ENCODE results near the gene PRR15.
"Not testable (repeated sequence)": the region's sequence is repeated elsewhere in the genome, so short reads cannot be mapped to it uniquely, and the experiment has no call there.

Gene PRR15, protein sequence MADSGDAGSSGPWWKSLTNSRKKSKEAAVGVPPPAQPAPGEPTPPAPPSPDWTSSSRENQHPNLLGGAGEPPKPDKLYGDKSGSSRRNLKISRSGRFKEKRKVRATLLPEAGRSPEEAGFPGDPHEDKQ

DNA sequence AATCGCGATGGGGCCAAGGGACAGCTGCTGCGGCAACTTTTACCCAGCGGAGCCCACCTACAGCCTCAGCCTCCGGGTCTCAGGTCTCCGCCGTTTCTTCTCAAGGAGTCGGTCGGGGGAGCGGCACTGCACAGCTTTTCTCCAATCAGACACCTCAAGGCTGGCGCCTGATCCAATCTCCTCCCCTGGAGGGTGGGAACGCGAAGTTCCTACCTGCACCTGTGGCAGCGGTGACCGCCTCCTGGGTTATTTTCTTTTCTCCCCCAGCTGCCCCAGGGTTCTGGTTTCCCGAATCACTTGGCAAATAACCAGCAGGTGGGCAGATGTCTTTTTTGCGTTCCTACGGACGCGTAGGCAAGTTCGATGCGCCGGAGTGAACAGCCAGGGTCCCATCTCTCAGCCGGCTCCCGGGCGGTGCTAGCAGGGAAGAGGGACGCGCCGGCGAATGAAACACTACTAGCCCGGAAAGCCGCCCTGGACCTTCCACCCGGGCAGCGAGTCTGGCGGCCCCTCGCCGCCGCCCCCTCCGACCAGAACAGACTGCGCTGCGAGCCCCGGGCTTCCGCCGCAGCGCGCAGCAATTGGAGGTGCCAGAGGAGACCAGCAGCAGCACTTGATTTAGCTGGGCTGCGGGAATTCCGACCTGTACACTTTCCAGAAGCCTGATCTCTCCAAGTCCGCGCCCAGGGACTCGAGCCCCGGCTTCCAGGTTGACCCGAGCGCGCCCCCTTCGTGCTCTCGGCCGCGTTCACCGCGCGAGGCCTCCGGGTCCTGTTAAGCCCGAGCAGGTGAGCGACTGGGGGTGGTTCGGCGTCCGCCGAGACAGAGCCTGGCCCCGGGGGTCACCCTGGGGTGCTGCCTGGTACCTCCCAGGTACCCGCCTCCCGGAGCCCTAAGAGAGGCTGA is at the start of gene PRR15:
Gene PRR15 (plus strand): TSS at position 246 of the 906 bp plus-strand sequence. CDS start 2,495 bp downstream, outside the sequence.
- DNase-seq = peak; percentile 33

DNA sequence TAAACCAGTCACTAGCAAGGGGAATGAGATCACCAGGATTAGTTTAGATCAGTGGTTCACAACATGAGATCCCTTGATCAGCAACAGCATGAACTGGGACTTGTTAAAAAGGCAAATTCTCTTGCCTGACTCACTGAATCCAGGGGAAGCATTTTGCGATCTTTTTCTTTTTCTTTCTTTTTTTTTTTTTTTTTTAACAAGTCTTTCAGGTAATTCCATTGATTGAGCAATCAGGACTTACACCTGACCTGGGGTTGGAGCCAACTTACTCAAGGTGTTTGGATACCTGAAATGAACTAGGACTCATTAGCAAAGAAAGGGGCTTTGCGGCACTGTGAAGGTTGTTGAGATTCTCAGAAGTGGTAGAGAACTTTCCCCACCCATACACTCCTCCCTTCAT is 47.1 kb upstream of the PRR15 start:
- DNase-seq = no peak

DNA sequence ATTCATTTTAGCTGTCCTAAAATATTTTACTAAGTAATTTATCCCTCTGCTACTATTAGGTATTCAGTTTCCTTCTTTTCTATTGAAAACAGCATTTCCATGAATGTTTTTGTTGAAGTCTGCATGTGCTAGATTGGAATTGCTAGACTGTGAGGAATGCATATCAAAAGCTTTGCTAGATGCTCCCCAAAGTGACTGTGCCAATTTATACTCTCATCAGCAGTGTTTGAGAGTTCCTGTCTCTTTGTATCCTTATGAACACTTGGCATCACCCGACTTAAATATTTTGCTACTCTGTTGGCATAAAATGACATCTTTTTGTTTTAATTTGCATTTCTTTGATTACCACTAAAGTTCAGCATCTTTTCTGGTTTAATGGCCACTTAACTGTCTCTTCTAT is 45.0 kb upstream of the PRR15 start:
- no peak for DNase-seq

DNA sequence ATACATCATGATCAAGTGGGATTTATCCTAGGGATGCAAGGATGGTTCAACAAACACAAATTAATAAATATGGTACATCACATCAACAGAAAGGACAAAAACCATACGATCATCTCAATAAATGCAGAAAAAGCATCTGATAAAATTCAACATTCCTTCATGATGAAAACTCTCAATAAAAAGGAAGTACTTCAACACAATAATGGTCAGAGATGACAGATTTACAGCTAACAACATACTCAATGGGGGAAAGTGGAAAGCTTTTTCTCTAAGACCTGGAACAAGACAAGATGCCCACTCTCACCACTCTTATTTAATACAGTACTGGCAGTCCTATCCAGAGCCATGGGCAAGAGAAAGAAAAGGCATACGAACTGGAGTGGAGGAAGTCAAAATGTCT is 39.9 kb upstream of the PRR15 start:
- DNase-seq = no peak

DNA sequence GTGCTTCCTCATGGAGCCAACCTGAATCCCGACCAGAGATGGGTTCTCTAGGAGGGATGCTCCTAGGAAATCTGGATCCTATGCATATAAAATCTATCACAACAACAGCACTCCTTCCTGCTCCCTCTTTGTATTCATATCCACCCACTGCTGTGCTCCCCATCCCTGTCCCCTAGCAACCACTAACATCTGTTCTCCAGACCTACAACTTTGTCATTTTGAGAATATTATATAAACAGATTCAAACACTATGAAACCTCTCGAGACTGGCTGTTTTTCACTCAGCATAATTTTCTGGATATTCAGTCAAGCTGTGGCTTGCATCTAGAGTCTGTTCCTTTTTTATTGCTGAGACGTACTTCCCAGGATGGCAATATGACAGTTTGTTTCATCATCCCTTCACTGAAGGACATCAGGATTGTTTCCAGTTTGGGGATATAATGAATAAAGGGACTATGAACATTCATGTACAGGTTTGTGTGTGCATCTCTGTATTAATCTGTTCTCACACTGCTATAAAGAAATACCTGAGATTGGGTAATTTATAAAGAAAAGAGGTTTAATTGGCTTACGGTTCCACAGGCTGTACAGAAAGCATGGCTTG is 36.0 kb upstream of the PRR15 start:
- no peak for DNase-seq

DNA sequence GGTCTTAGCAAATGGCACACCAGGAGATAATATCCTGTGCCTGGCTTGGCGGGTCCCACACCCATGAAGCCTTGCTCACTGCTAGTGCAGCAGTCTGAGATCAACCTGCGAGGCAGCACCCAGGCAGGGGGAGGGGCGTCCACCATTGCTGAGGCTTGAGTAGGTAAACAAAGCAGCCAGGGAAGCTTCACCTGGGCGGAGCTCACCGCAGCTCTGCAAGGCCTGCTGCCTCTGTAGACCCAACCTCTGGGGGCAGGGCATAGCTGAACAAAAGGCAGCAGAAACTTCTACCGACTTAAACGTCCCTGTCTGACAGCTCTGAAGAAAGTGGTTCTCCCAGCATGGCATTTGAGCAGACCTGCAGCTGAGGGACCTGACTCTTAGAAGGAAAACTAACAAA is 35.1 kb upstream of the PRR15 start:
- not testable (repeated sequence) for DNase-seq

DNA sequence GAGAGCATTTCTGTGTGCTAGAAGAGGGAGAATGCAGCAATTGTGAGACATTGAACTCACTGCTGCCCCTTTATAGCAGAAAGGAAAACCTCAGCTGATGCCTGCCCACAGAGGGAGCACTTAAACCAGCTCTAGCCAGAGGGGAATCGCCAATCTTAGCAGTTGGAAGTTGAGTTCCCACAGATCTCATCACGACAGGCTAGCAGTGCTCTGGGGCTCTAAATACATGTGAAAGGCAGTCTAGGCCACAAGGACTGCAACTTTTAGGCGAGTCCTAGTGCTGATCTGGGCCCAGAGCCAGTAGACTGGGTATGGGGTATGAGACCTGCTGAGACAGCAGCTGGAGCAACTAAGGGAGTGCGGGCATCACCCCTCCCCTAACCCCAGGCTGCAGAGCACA is 25.2 kb upstream of the PRR15 start:
- no peak for DNase-seq

DNA sequence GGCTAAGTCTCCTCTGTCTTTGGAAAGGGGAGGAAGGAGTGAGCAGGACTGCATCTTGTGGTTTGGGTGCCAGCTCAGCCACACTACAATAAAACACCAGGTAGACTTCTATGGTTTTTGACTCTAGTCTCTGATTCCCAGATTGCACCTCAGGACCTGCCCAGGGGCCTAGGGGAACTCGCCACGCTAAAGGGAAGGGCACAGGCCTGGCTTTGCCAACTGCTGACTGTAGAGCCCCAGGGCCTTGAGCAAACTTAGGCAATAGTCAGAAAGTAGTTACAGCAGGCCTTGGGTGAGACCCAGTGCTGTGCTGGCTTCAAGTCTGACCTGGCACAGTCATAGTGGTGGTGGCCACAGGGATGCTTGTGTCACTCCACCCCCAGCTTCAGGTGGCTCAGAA is 24.2 kb upstream of the PRR15 start:
- DNase-seq = no peak

DNA sequence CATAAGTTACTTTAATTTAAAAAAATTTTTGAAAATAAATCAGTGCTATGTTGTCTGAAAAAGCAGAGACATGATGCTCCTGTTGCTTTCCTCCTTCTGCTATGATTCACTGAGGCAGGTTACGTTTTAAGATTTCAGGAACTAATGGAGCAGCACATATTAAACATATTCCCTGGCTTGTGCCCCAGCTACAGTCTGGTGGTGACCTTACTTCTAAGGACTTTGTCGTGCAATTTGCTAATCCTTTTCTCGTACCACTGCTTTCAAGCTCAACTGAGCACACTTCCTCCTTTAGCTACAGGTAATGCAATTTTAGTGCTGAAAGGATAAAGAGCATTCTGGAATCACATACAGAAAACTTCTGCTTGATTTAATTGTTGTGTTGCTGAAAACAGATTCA is 16.2 kb upstream of the PRR15 start:
- no peak for DNase-seq

DNA sequence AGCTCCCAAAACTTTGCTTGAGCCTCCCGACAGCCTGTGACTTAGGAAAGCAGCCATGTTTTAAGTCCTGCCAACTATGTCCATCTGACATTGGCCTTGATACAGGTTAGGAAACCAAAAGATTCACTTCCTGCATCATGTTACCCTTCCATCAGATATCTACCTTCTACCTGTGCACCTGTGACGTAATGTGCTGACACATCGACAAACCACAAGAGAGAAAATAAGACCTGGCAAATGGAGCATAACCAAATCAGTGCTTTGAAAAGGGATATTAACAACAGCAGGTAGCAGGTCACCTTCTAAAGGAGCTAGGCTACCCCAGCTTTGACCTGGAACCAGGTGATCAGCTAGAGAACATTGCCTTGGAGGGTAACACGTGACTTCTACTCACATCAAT is 14.8 kb upstream of the PRR15 start:
- no peak for DNase-seq

DNA sequence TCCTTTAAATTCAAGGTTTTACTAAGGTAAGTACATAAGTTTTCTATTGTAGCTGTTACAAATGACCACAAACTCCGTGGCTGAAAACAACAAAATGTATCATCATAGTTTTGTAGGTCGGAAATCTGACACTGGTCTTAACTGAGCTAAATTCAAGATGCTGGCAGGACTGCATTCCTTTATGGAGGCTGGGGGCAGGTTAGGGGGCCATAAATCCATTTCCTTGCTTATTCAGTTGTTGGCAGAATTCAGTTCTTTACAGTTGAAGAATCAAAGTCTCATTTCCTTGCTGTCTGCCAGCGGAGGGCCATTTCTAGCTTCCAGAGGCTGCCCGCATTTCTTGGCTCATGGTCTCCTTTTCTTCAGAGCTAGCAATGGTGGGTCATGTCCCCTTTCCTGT is 11.2 kb upstream of the PRR15 start:
- DNase-seq = no peak

DNA sequence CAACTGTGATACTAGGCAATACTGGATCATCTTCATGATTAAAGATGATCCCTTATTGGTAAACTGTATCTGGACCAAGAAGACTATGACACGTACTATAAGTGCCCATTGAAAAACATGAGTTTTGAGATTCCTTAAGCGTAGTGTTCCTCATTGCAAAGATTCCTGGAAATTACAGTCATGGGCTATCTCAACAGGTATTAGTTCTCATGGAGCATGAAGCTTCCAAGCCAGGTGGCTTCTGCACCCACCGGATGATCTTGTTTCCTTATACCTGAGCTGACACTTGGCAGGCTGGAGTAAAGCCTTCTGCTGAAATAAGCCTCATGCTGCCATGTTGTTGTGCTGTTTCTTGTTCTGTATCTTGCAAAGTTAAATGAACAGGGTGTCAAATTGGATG is 8.6 kb upstream of the PRR15 start:
- DNase-seq = no peak

DNA sequence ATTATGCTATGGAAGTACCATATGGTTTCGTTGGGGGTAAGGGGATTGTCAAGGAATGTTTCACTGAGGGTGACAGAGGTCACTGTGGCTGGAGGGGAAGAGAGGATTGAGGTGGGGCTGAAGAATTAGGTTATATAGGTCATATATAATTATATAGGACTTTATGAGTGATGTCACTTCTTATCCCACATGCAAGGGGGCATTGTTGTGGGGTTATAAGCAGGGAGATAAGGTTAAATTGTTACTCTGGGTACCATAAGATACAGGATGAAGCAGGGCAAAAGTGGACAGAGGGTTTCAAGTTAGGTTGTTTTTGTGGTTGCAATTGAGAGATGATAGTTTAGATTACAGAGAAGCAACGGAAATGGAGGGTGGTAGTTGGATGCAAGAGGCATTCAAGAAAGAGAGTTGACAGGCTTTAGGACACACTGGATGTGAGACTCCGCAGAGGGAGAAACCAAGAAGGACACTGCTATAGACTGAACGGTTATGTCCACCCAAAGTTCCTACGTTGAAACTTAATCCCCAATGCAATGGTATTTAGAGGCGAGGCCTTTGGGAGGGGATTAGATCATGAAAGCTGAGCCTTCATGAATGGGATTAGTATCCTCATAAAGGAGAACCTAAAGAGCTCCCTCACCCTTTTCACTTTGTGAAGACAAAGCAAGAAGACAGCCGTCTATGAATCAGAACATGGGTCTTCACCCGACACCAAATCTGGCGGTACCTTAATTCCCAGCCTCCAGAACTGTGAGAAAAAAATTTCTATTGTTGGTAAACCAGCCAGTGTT is 7.0 kb upstream of the PRR15 start:
- DNase-seq = no peak

DNA sequence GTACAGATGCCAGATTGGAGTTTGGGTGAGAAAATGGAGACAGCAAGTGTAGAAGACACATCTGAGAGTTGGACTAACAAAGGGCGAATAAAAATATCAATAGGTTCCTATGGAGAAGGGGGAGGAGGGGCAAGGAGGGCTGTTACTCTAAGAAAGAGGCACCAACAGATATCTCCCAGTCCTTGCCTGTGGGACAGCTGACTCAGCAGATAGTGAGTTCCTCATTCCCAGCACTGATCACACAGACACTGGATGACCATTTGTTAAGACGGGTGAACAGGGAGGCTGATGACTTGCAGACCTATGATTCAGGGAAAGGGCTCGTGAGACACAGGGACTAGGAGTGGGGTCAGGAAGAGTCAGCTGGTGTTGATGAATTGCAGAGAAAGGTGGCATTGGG is 5.7 kb upstream of the PRR15 start:
- no peak for DNase-seq

DNA sequence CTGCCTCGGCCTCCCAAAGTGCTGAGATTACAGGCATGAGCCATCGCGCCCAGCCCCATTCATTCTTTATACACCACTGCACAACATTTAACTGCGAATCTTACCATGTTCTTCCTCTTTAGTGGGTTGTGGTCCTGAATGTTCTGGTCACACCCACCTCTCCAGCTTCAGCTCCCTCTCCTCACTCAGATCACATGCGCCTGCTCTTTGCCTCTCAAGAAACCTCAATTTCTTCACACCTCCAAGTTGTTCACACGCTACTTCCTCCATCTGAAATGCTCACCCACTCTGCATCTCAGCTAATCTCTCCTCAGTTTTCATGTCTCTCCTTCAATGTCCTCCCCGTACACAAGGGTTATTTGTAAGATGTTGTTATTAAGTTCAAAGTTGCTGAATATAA is 2.4 kb upstream of the PRR15 start:
- DNase-seq = no peak

DNA sequence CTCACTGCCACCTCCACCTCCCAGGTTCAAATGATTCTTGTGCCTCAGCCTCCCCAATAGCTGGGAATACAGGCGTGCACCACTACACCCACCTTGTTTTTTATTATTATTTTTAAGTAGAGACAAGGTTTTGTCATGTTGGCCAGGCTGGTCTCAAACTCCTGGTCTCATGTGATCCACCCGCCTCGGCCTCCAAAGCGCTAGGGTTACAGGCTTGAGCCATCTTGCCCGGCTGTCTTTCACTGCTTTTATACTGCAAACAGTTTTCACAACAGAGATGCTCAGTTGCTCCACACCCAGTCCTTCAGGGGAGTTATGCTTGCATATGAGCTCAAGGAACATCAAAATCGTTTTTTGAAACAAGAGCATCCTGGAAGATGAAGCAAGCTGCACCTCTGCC is 1.3 kb upstream of the PRR15 start:
- DNase-seq = no peak

DNA sequence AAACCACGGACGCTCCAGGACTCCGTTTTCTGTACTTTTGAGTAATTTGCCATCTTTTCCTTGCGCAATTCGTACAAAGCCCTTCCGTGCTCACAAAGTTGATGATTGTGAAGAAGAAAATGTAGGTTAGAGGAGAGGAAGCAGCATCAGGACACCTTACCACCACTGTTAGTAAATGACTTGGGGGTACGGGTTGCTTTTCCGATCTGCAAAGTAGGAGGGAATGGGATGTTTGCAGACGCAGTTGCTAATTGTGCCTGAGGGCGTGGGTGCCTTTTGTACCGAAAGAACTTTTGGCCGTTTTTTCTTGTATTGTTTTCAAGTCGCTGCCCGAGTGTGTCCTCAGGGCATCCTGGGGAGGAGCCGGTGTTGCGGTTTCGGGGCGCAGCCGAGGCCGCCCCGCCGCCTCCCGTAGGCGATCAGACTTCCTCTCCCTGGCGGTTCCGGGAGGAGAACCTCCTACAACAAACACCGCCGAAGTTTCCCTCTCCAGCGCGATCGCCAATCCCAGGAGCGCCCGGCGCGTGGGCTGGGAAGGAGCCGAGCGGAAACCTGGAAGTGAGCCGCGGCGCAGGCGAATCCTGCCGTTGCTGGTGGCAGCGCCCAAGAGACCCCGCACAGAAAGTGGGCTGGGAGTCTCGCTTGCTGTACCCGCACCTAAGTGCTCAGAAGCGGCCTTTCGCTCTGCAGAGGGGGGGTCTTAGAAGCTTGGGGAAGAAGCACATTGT is 1.0 kb downstream of the PRR15 start:
- DNase-seq = peak; percentile 24

DNA sequence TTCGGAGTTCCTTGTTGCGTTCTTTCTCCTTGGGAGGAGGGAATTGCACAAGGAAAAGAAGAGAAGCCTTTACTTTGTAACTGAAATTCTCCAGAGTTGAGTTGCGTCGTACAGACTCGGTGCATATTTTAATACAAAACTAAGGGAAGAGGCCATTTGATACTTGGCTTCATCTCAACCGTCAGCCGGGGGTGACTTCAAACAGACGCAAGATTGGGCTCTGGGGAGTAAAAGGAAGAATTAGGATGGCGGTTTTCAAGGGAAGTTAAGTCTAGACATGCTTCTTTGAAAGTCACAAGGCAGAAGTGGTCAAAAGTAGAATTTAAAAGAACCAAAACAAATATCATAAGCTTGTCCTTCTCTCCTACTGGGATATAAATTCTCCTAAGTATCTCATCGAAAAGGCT is 1.6 kb downstream of the PRR15 start:
- no peak for DNase-seq

DNA sequence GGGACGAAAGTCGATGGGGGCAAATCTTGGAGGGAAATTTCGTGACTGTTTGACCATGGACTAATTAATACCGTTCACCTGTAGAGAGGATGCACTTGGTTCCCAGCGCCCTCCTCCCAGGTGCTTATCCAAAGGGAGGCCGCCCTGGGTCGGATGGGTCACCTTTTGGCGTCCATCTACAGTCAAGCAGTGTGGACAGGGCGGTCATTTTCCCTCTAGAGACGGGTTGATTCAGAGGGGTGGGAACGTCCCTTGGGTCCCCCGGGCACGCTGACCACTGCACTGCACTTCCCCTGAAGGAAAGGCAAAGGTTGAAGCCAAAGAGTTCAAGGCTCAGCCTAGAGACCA is 2.0 kb downstream of the PRR15 start:
- DNase-seq = no peak

DNA sequence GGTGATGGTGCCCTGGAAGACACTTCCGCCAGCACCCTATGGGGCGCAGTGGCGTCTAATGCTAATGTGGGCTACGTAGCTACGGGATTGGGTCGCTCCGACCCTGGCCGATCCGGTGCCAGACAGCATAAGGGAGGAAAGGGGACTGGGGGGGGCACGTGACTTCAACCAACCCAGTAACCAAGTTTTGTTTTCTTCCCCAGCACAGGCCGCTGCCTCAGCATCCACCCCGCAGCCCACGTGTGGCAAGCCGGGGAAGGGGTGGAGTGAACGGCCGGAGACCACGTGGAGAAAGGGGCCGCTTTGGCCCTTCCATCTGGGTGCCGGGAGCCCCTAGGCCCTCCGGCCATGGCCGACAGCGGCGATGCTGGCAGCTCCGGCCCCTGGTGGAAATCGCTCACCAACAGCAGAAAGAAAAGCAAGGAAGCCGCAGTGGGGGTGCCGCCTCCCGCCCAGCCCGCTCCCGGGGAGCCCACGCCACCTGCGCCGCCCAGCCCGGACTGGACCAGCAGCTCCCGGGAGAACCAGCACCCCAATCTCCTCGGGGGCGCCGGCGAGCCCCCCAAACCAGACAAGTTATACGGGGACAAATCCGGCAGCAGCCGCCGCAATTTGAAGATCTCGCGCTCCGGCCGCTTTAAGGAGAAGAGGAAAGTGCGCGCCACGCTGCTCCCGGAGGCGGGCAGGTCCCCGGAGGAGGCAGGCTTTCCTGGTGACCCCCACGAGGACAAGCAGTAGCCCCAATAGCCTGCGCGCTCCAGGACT is 2.5 kb downstream of the PRR15 start:
- no peak for DNase-seq

DNA sequence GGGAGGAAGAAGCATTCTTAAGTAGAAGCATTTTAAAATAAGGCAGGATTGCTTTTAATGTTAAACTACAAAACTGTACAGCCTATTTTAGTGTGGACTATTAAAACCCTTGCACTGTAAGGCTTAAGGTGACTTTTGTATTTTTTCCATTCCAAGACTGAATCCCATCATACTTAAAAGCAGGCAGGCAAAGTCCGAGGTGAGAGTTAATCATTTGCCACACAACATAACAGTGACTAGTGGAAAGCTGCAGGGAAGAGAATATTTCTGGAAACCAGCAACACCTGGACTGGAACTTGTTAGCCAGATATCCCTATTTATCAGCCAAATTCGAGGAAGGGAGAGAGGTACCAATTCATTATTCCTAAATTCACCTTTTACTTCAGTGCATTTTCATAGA is 3.5 kb downstream of the PRR15 start:
- no peak for DNase-seq

DNA sequence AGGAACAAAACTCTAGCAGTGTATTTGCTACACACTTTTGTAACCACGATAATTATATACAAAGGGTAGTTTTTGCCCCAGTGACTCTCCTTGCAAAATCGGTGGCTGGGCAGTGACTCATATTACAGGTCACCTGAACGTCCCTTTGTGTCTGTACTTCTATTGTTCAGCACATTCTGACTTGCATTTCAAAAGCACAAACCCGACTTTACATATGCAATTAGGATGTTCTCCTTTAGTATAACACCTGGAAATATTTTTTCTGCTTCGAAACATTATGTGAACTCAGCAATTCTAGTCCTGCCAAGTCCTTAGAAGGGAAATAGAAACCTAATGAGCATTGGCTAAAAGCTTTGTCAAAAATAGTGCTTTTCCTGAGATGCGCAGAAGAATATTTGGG is 6.0 kb downstream of the PRR15 start:
- no peak for DNase-seq
